CD4-positive, alpha-beta T cell treated with Interleukin-6 at 100 ng/mL for 8 hours (primary cell): Measurements from ENCODE around the gene DNAH11.
"Not testable (repeated sequence)": the region's sequence is repeated elsewhere in the genome, so short reads cannot be mapped to it uniquely, and the experiment has no call there.

Source experiments
- DNase-seq: peaks from one replicate; pipeline ENCODE4 v3.0.0-alpha.2; 2020; ENCODE audit warnings: mixed read lengths, low spot score

Gene DNAH11

DNA sequence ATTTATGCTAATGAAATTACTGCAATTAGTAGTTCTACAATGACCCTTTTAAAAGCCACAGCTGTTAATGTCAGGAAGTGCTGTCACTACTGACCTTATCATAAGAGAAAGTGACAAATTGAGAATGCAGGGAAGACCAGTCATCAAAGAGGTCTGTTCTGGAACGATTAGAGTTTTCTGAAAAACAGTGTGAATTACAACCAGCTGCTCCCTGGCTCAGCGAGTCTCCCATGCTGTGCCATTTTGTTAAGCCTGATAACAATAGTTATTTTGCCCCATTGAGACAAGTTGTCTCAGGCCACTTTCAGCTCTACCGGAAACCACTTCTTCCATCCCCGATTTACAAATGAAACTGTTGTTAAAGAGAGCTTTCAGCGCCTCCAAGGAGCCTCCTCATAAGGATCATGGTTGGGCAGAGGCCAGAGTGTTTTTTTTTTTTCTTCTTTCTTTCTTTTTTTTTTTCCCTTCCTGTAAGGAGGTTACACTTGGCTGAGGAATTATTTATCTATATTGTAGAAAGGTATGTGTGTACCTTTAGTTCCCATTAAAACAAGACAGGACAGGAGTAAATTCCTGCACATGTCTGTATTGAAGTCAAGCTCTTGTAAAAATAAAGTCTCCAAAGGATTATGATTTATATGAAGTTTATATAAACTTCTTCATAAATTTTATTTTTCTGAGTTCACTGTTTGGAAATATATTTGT, 229.2 kb downstream of the DNAH11 start:
- DNase-seq, result no peak

DNA sequence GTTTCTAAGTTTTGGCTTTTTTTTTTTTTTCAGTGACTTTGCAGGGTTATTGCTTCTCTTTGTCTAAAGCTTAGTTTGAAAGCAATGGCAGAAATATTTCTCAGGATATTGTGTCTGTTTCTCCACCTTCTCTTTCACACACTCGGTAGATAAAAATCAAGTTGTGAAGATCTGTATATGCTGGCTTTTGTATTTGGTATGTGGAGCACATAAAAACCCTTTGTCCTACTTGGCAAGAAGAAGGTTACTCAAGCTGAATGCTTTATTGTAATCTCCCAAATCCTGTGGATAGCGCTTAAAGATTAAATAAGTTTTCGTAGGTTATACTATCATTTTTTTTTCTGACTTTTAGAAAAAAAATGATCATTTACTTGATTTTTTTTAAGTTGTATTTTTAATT, 230.5 kb downstream of the DNAH11 start:
- no peak for DNase-seq

DNA sequence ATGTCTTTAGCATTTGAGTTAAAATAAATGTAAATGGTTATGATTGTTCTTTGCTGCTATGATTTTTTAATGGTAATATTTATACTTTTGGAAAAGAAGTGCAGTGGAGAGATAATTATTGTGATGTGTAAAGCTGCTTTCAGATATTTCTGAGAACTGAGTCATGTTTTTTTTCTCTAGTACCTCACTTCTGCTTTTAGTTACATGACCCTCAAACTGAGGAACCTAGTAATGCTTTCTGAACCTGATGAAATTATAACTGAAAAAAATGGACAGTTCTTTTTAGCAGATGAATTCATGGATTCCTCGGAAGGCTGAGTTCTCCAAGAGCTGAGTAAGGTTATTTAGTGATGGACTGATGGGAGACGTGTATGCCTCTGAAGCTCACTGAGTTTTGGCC, 235.1 kb downstream of the DNAH11 start:
- no peak for DNase-seq

DNA sequence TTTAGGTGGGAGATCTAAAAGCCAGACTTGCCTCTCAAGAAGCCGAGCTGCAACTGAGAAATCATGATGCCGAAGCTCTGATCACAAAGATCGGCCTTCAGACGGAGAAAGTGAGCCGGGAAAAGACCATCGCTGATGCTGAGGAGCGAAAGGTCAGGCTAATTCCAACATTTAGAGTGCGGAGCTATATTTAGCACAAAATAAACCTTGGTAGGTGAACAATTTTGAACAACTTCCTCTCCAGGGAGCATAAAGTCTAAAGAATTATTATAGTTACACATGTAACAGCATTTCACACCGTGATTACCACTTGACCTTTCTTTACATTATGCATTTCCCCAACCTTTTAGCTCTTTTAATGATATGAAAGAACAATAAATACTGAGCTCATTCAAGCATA, 236.1 kb downstream of the DNAH11 start:
- DNase-seq, result no peak

DNA sequence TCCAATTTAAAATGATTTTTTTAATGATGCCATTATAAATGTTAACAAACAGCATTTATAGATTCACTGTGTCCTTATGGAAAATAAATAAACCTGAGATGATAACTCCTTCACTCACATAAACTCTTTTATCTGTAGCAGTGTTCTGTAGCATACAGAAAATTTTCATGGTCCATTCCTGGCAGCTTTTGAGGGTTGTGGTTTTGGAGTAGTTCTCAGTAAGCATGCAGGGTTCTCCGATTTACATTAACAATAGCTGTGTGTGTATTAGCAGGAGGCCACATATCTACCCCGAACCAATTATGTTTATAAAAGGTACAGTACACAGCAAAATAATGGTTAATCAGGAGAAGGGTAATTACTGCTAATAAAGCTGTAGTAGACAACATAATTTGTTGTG, 240.2 kb downstream of the DNAH11 start:
- DNase-seq, result no peak

DNA sequence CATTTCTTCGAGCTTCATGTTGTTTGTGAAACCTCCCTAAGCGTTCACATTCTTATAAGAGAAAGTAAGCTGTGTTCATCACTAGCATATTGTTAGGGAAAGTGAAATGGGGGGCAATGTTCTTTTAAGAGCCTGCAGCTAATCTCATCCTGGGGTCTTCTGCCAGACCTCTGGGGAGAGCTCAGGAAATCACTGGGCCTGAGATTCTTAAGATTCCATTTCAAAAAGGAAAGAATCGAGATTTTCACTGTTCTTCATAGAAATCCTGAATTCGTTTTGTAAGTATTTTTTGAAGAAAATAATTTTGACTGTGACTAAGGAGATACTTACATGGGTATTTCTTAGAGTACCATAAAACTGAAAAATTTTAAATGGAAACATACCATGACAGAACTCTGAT, 242.2 kb downstream of the DNAH11 start:
- DNase-seq, result no peak

DNA sequence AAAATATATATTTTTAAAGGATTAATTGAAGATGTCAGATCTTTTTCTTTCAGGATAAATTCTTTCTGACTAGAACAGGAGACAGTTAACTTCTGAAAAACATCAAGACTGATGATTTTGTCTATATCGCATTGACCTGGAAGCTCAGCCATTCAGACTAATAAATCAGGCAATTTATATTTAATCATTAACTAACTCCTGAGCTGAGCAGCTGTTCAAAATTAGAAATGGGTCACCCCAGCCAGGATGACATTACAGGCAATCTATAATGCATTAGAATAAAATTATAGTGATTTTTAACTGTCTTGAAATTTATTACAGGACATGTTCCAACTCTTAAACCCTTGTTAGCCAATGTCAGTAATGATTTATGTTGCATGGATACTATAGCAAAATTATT, 263.0 kb downstream of the DNAH11 start:
- DNase-seq, result no peak

DNA sequence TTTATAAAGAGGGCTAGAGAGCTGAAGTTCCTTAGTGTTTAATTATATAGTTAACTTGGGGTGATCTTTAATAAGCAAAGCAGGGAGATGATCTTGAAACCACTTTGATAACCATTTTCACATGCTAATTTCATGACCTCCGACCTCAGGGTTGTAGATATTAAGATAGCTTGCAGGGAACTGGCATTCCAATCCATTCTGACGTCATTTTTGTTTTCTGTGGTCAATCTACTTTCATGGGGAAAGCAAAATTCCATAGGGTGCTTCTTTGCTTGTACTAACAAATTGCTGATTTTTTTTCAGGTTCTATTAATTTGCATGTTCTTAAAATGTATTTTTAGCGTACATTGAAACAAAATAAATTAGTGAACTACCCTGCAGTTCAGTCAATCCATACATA, 263.5 kb downstream of the DNAH11 start:
- no peak for DNase-seq

DNA sequence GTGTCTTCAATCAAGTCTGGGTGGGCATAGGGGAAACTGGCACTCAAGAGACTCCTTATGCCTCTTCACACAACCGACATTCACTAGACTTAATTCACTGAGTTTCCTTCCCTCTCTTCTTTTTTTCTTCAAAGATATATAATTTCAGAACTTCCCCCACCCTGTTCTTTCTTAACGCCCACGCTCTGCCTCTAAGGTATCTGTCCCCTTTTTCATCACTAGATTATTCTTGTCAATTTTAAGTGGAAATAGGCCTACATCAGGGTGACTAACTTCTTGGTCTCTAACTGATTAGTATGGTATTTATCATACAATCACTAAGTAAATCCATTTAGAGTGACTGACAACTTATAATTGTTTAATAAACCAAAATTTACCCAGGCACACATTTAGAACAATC, 276.2 kb downstream of the DNAH11 start:
- DNase-seq, result no peak

DNA sequence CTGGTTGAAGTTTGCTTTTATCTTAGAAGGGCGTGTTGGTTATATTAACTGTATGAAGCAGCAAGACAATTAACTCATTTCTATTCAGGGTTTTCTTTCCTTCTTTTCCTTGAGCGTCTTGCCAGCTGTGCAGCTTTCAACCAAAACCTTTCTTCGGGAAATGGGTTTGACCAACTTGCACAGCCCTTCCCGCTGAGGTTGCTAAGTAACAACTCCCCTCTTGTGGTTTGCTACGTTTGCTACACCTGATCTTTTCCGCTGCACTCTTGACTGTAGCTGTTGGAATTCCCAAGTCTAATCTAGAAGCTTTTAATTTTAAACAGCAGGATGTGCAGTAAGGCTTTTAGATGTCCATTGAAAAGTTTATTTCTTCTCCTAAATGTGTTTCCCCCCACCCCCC, 286.0 kb downstream of the DNAH11 start:
- no peak for DNase-seq

DNA sequence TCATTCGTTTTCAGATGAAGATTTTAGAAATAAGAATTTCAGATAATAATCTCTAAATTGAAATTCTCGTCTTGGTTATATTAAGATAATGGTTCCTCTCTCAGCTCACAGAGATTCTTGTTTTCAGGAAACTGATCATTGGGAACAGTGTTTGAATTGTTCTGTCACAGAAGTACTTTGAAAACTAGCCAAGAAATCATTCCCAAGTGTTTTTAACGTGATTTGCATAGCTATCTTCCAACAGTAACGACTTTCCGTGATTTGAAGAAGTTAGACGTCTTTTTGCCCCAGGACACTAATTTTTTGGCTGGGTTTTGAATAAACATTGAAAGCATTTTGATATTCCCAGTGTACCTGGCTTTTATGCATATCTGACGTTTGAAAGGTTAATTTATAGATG, 286.9 kb downstream of the DNAH11 start:
- DNase-seq, result no peak

DNA sequence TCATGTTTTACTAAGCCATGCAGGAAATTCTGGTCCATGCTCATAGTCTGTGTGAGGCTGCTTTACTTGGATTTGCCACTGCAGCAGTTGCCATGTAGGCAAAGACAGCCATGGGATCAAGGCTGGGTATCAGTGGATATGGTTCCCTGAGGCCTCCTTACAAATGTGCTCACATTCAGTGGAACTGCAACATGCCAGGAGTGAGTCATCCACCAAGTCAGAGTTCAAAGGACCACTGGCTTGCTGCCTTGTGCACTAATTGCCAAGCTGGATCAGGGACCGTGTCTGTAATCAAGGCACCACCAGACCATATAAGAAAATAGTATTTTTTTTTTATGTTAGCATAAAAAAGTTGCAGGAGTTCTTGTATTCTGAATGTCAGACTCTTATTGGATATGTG, 301.9 kb downstream of the DNAH11 start:
- no peak for DNase-seq

DNA sequence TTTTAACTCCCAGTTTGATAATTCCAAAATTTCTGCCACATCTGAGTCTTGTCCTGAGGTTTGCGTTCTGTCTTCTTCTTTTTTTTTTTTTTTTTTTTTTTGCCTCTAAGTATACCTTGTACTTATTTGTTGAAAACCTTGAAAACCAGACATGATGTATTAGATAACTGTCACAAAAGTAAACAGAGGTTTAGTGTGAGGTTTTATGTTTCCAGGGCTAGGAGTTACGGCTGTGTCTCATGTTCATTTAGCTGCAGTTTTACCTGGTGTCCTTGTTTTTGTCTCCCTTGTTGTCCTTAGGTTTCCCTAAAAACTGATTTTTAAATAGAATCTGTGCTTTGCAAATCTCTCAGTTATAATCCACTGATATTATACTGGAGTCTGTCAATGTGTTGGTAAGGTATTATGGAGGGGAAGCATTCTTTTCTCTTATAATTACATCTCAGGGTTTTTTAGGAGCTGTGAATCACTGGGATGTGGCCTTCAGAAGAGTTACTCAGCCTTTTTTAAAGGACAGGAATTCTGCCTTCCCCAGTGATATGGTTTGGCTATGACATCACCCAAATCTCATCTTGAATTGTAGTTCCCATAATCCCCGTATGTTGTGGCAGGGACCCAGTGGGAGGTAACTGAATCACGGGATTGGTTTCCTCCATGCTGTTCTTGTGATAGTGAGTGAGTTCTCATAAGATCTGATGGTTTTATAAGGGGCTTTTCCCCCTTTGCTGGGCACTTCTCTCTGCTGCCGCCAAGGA, 307.9 kb downstream of the DNAH11 start:
- DNase-seq, result no peak

DNA sequence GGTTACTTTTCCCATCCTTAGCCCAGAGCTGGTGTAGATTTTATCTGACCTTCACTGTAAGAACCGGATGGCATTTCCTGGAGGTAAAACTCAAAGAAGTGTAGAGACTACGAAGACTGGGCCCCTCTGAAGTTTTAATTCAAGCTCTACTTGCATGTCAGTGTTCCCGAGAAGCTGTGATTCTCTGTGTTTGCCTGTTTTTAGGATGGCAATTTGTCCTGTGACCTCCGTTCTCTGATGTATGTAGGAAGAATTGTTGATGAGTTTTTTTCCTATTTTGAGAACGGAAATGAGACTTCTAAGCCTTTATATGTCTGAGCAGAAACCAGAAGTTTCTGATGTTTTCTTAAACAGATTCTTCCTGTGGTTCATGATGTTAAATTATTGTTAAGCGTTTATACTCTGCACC, 308.7 kb downstream of the DNAH11 start:
- DNase-seq, result no peak

DNA sequence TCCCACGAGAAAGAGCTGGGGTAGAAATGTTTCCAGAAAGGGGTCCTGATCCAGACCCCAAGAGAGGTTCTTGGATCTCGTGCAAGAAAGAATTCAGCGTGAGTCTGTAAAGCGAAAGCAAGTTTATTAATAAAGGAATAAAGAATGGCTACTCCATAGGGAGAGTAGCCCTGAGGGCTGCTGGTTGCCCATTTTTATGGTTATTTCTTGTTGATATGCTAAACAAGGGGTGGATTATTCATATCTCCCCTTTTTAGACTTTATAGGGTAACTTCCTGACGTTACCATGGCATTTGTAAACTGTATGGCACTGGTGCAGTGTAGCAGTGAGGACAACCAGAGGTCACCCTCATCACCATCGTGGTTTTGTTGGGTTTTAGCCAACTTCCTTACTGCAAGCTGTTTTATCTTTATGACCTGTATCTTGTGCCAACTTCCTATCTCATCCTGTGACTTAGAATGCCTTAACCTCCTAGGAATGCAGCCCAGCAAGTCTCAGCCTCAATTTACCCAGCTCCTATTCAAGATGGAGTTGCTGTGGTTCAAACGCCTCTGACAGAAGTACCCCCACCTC, 322.9 kb downstream of the DNAH11 start:
- DNase-seq, result not testable (repeated sequence)

DNA sequence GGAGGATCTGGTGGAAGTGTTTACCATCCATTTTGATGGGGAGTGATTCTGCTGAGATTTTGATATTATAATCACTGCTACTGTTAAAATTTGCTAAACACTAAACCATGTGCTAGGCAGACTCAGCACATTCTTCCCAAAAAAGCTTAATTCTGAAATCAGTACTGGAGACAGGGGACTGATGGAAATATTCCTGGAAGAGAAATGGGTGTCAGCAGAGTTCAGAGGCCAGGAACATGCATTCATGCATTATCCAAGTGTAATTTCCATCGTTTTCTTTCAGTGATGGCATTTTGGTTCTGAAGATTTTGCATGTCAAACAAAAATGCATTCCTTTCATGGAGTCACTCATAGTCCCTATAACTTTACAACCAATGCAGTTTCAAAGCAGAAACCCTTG, 323.9 kb downstream of the DNAH11 start:
- no peak for DNase-seq

DNA sequence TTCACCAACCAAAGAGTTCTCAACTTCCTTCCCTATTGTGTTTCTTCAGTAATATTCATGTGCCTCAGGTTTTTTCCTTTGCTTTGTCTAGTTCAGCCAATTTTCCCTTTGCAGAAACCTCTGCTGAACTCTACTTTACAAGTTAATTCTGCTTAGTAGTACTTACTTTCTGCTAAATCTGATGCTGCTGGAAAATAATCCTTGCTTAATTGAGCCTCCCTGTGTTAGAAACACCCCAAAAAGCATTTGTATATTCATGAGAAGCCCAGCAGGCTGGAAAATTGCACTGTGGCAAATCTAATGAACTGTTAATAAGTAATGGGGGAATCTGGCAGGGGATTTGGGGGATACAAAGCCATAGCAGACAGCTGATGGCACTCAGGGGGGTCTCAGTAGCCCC, 324.4 kb downstream of the DNAH11 start:
- DNase-seq, result no peak

DNA sequence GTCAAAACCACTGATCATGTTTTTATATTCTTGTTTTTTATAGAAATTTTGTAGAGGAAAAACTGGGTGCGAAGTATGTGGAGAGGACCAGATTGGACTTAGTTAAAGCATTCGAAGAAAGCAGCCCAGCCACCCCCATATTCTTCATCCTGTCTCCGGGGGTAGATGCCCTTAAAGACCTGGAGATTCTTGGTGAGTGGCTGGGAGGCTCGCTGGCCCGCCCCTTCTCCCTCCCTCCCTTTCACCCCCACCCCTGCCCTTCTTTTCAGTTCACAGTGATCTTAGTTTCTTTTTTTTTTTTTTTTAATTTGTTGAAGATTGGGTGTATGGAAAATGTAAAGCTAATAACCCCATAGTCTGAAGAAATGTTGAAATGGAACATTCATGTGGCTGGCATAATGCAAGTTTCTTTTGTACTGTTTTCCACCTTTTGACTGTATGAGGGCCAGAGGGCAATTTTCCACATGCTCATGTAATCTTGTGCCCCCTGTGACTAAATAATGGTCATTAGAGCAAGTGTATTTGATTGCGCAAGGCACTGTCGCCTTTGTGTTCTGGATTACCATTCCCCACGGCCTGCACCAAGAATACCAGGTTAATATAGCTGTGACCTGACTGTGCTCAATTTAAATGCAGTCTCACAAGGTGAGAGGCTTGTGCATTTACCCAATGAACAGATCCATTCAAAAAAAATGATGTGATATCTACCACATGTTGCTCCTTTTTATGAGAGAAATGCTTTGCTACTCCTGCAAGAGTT, 325.2 kb downstream of the DNAH11 start:
- DNase-seq, result no peak

DNA sequence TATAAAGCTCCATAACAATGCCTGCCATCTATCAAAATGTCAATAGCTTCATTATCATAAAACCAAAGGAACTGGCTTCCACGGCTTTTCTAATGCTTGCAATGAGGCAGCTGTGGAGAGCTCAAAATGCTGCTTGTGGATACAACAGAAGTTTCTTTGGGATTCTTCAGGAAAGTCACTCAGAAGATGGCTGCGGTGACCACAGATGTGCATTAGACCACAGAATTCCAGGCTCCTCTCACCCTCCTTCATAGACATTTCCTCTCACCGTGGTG, 325.7 kb downstream of the DNAH11 start:
- no peak for DNase-seq

DNA sequence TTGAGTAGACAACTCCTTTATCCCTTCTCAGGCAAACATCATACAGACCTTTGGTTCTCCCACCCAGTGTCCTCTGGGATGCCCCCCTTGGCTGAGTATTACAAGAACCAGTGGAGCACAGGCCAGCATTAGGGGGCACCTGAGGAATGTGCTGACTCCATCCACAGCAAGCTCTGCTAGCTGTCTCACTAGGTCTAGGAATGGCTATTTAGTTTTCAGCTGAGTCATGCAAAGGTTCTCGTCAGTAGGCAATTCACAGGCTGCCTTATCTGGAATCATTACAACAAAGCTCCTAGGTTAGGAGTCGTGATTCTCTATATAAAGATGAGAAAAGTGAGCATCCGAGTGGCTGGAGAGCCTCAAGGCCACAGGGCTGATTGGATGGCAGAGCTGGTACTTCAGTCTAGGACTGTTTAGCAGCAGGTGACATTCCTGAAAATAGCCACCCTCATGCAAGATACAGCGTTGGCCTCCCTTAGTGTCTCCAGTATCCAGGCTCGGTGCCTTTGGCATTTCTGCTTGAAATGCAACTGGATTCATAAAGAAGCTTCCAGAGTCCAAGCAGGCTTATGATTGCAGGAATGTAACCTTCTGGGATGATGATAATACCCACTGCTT, 327.1 kb downstream of the DNAH11 start:
- no peak for DNase-seq

DNA sequence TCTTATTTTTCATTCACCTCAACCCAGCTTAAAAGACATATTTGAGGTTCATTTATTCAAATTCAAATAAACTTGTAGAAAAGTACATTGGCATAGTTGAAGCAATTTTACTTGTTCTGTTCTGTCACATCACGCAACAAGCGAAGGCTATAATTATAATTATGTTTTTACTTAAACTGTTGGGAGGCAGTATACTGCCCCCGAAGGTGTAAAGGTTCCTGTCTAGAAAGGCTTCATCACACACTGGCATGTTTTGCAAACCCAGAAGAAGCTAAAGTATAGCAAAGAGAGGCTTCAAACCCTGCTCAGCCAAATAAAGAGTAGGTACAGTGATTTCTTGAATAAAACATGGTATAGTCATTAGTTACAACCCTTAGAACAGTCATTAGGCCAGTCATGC, 340.2 kb downstream of the DNAH11 start:
- no peak for DNase-seq

DNA sequence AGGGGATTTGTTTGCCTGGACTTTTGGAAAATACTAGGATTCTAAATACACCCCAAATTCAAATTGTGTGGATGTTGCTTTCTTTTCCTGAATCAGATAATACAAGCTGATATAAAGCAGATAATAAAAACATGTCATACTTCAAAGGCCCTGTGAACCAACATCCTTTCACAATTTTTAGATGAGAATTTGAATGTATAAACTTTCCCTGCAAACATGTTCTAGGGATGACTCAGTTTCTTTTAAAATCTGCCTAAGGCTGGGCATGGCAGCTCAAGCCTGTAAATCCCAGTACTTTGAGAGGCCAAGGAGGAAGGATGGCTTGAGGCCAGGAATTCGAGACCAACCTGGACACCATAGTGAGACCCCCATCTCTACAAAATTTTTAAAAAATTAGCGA, 340.7 kb downstream of the DNAH11 start:
- not testable (repeated sequence) for DNase-seq

DNA sequence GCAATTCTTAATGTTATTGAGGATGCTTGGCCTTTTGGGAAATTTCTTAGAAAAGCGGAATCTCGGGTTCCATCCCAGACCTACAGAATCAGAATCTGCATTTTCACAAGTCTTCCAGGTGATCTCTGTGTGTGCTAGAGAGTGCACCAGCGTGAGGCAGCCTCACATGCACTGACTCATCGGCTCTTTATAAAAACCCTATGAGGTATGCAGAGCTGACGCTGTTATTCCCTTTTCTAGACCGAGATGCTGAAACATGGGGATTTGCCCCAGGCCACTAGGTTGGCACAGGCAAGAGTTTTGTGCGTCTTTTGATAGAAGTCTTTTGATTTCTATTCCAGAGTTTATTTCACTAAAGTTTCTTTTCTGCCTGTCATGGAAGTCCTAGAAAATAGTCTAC, 341.7 kb downstream of the DNAH11 start:
- no peak for DNase-seq
